ENCODE results near the gene SLFN13. TPM values are rescaled to one million over a fixed set of nuclear protein-coding genes. Genes with fewer than 3 reads are reported as not detected.

Gene SLFN13
- total RNA-seq, 2 experiments from 2014 or later = 9.5 to 9.7 TPM

DNA sequence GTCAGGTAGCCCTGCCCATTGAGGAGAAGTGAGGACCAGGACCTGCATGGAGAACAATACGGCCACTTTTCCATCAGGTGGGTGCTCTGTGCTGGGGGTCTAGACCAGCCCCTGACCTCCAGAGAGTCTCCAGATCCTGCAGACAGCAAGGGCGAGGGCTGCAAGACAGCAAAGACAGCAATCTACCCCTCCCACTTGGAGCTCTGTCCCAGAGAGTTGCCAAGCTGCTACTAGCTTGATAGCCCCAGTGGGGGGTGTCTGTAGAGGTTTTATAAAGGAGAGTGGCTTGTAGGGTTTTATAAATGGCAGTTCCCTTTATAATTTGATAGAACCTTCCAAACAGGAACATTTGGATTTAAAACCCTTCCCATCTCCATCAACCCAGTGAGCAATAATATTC, 58.4 kb downstream of the SLFN13 start:
- Histone ChIP-seq H3K36me3 (ENCODE audit: insufficient read depth, low read length) (no peaks in the 10 kb centered on the region), H3K9me3 (ENCODE audit: control insufficient read depth in 1 of 2, insufficient read depth in 1 of 2, low read length in 2 of 2) (peaks cover 0 to 3% of the 10 kb centered on the region in 2 experiments), H3K27me3 (ENCODE audit: control insufficient read depth in 1 of 2, insufficient read depth in 2 of 2, low read length in 2 of 2) (no peaks in the 10 kb centered on the region), H3K27ac (ENCODE audit: low read depth in 1 of 2, low read length in 2 of 2) (no peak overlapping the region), H3K4me1 (ENCODE audit: insufficient read depth, low read length) (no peaks in the 10 kb centered on the region), H3K4me3 (ENCODE audit: low read length) (no peak overlapping the region)
- Mint-ChIP-seq H3K36me3 (ENCODE audit: low read depth) (no peaks in the 10 kb centered on the region), H3K27ac (no peak overlapping the region), H3K4me1 (ENCODE audit: low read depth) (no peaks in the 10 kb centered on the region), H3K4me3 (no peak overlapping the region), H3K27me3 (peaks cover 8% of the 10 kb centered on the region), H3K9me3 (no peaks in the 10 kb centered on the region)
- no peak for TF ChIP-seq CTCF (IDR thresholded peaks at IDR 0.05)
- ATAC-seq (ENCODE audit: poor library complexity) = no peak
- ChIA-PET CTCF (no interaction called here), POLR2A (no interaction called here)
- DNase-seq = no peak
- intact Hi-C loops (cut with DNase I, micrococcal nuclease) = no loop called here

DNA sequence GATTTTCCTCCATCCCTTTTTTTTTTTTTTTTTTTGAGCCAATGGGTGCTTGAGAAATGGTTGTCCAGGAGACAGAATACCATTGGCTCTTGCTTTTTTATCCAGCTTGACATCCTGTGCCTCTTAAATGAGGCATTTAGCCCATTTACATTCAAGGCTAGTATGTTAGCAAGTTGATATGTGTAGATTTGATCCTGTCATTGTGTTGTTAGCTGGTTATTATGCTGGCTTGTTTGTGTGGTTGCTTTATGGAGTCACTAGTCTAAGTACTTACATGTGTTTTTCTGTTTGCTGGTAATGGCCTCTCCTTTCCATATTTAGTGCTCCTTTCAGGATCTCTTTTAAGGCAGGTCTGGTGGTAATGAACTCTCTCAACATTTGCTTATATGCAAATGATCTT, 61.1 kb downstream of the SLFN13 start:
- no peaks in the 10 kb centered on the region for H3K9me3 Mint-ChIP-seq
- no peak for TF ChIP-seq CTCF (IDR thresholded peaks at IDR 0.05)
- CTCF ChIA-PET = no interaction called here
- intact Hi-C loops (cut with DNase I, micrococcal nuclease) = no loop called here
- H3K27ac ChIP-seq (ENCODE audit: low read depth in 1 of 2, low read length in 2 of 2) = no peak overlapping the region
- H3K27me3 Mint-ChIP-seq = no peaks in the 10 kb centered on the region
- H3K27ac Mint-ChIP-seq = no peak overlapping the region
- no peak for ATAC-seq (ENCODE audit: poor library complexity)
- POLR2A ChIA-PET = no interaction called here
- H3K9me3 ChIP-seq (ENCODE audit: control insufficient read depth in 1 of 2, insufficient read depth in 1 of 2, low read length in 2 of 2) = peaks cover 0 to 3% of the 10 kb centered on the region in 2 experiments
- DNase-seq = no peak
- H3K4me1 ChIP-seq (ENCODE audit: insufficient read depth, low read length) = no peaks in the 10 kb centered on the region
- H3K36me3 ChIP-seq (ENCODE audit: insufficient read depth, low read length) = no peaks in the 10 kb centered on the region
- no peak overlapping the region for H3K4me3 ChIP-seq (ENCODE audit: low read length)
- no peaks in the 10 kb centered on the region for H3K36me3 Mint-ChIP-seq (ENCODE audit: low read depth)
- H3K27me3 ChIP-seq (ENCODE audit: control insufficient read depth in 1 of 2, insufficient read depth in 2 of 2, low read length in 2 of 2) = no peaks in the 10 kb centered on the region
- no peaks in the 10 kb centered on the region for H3K4me1 Mint-ChIP-seq (ENCODE audit: low read depth)
- no peak overlapping the region for H3K4me3 Mint-ChIP-seq

Other genes starting within 250 kb of the SLFN13 start
- 10 to 100 TPM; 28.5 to 32.7 TPM for gene SLFN5, start 205.7 kb downstream of the SLFN13 start, total RNA-seq
- 10 to 100 TPM; 16.5 to 18.5 TPM for gene SLFN11, start 75.1 kb downstream of the SLFN13 start, total RNA-seq
- 1 to 10 TPM; 1.3 to 2.4 TPM for gene SLFN12, start 16.3 kb downstream of the SLFN13 start, total RNA-seq
- gene SLFN12L, start 88.9 kb upstream of the SLFN13 start, total RNA-seq = 10 to 100 TPM; 23.4 to 24.3 TPM
- not detected for gene SLFN14, start 112.1 kb upstream of the SLFN13 start, total RNA-seq
- gene PEX12, start 129.8 kb upstream of the SLFN13 start, total RNA-seq = 1 to 10 TPM; 3.0 to 3.2 TPM
- gene AP2B1, start 138.6 kb upstream of the SLFN13 start, total RNA-seq = 10 to 100 TPM; 67.0 to 69.2 TPM

Measured in CD4-positive, alpha-beta T cell (primary cell).